Endodermal cell (in vitro differentiated cells): ENCODE data around the gene PTRH2. TPM values are rescaled to one million over a fixed set of nuclear protein-coding genes. Genes with fewer than 3 reads are reported as not detected.

Experiments used
- DNase-seq: peaks from one replicate; pipeline ENCODE4 v3.0.0-alpha.2; 2017
- H3K27ac ChIP-seq: 2 replicates; pipeline ENCODE4 v1.5.1; 2013; ENCODE audit warnings: mild to moderate bottlenecking, low read depth, low read length, moderate library complexity
- H3K27me3 ChIP-seq: 2 replicates; pipeline ENCODE4 v1.6.1; 2013; ENCODE audit warnings: mild to moderate bottlenecking, low read length, moderate library complexity; ENCODE audit not compliant: insufficient read depth, control insufficient read depth, poor library complexity, severe bottlenecking
- H3K36me3 ChIP-seq: 2 replicates; pipeline ENCODE4 v1.7.0; 2013; ENCODE audit warnings: mild to moderate bottlenecking, low read length, moderate library complexity; ENCODE audit not compliant: control insufficient read depth, insufficient read depth
- H3K4me1 ChIP-seq: one replicate; pipeline ENCODE4 v1.7.0; 2013; ENCODE audit warnings: low read length; ENCODE audit not compliant: control insufficient read depth, insufficient read depth
- H3K4me3 ChIP-seq: 2 replicates; pipeline ENCODE4 v1.5.1; 2013; ENCODE audit warnings: mild to moderate bottlenecking, low read length, moderate library complexity
- H3K9ac ChIP-seq: 2 replicates; pipeline ENCODE4 v1.6.1; 2013; ENCODE audit warnings: mild to moderate bottlenecking, low read length, moderate library complexity; ENCODE audit not compliant: poor library complexity, severe bottlenecking; ENCODE audit errors: extremely low read depth
- H3K9me3 ChIP-seq: 2 replicates; pipeline ENCODE4 v1.6.1; 2013; ENCODE audit warnings: mild to moderate bottlenecking, low read length, moderate library complexity; ENCODE audit not compliant: control insufficient read depth
- H3K27ac Mint-ChIP-seq: 2 replicates; pipeline ENCODE4 v1.8.0; 2020; ENCODE audit warnings: mixed read lengths
- H3K27me3 Mint-ChIP-seq: 2 replicates; pipeline ENCODE4 v1.8.0; 2021; ENCODE audit warnings: mild to moderate bottlenecking, mixed read lengths; ENCODE audit not compliant: insufficient read depth
- H3K36me3 Mint-ChIP-seq: 2 replicates; pipeline ENCODE4 v1.8.0; 2020; ENCODE audit warnings: low read depth, mixed read lengths
- H3K4me1 Mint-ChIP-seq: 2 replicates; pipeline ENCODE4 v1.8.0; 2020; ENCODE audit warnings: mixed read lengths
- H3K4me3 Mint-ChIP-seq: 2 replicates; pipeline ENCODE4 v1.8.0; 2020; ENCODE audit warnings: mild to moderate bottlenecking, moderate library complexity, mixed read lengths
- H3K9me3 Mint-ChIP-seq: 2 replicates; pipeline ENCODE4 v1.8.0; 2020; ENCODE audit warnings: mild to moderate bottlenecking, mixed read lengths
- CTCF ChIP-seq: fragments of 200-600 bp; sonication (generic); conservative IDR thresholded peaks from 2 replicates; pipeline ENCODE4 v1.5.0; 2021; ENCODE audit warnings: antibody characterized with exemption, mild to moderate bottlenecking
- WGBS, 2 experiments: methylation state at CpG; one replicate each; pipeline versions ENCODE4 v1.1.5 to v1.1.7; 2013; ENCODE audit warnings: missing lambda C conversion rate in 2 of 2, mixed read lengths in 1 of 2; ENCODE audit not compliant: insufficient coverage in 1 of 2, insufficient read length in 1 of 2; 5-methylcytosine and 5-hydroxymethylcytosine counted together
- total RNA-seq, 2 donors: library from RNA; stranded (reverse); fragmentation: NEBNext Ultra II Directional in 1 of 2; extraction: Animal tissue kit (Norgen Biotek cat#: 25700) in 1 of 2; gene quantifications; 2 replicates in 1 of 2; 3 replicates in 1 of 2; pipeline ENCODE4 v1.2.1, GENCODE V29; 2021

The PTRH2 gene
- total RNA-seq, 2 donors from 2014 or later = 21.6 to 23.6 TPM

GRCh38 chr17:59752446-59752845, 45.2 kb upstream of the PTRH2 start:
- DNase-seq = no peak
- Histone ChIP-seq H3K36me3 (peaks cover 12% of the 10 kb centered on the region), H3K4me1 (no peaks in the 10 kb centered on the region), H3K27ac (no peak overlapping the region), H3K9ac (no peak overlapping the region), H3K27me3 (no peaks in the 10 kb centered on the region), H3K4me3 (no peak overlapping the region), H3K9me3 (no peaks in the 10 kb centered on the region)
- peaks cover 5% of the 10 kb centered on the region for H3K4me1 Mint-ChIP-seq
- no peaks in the 10 kb centered on the region for H3K9me3 Mint-ChIP-seq
- peaks cover 6% of the 10 kb centered on the region for H3K36me3 Mint-ChIP-seq
- H3K27ac Mint-ChIP-seq = no peak overlapping the region
- no peaks in the 10 kb centered on the region for H3K27me3 Mint-ChIP-seq
- TF ChIP-seq CTCF = no peak
- no peak overlapping the region for H3K4me3 Mint-ChIP-seq

- no peak overlapping the region for H3K9ac ChIP-seq
- Mint-ChIP-seq H3K9me3 (no peaks in the 10 kb centered on the region), H3K4me1 (peaks cover 5% of the 10 kb centered on the region), H3K36me3 (peaks cover 7% of the 10 kb centered on the region), H3K4me3 (no peak overlapping the region), H3K27ac (no peak overlapping the region), H3K27me3 (no peaks in the 10 kb centered on the region)
- DNase-seq = no peak
- 90 to 95% methylated on average over 11 of the region's 11 CpGs for WGBS, 2 experiments
- no peak for TF ChIP-seq CTCF
- no peaks in the 10 kb centered on the region for H3K9me3 ChIP-seq
- H3K27me3 ChIP-seq = no peaks in the 10 kb centered on the region
- H3K27ac ChIP-seq = no peak overlapping the region
- H3K36me3 ChIP-seq = peaks cover 15% of the 10 kb centered on the region
- no peak overlapping the region for H3K4me3 ChIP-seq
- no peaks in the 10 kb centered on the region for H3K4me1 ChIP-seq
Observed at GRCh38 chr17:59751955-59752413, 44.8 kb upstream of the PTRH2 start.

GRCh38 chr17:59748591-59748990, 41.4 kb upstream of the PTRH2 start:
- peaks cover 13% of the 10 kb centered on the region for H3K36me3 ChIP-seq
- H3K4me1 ChIP-seq = no peaks in the 10 kb centered on the region
- Mint-ChIP-seq H3K36me3 (peaks cover 16% of the 10 kb centered on the region), H3K27ac (no peak overlapping the region), H3K4me3 (no peak overlapping the region), H3K4me1 (no peaks in the 10 kb centered on the region), H3K9me3 (peaks cover 6% of the 10 kb centered on the region), H3K27me3 (no peaks in the 10 kb centered on the region)
- no CpG with 5 or more reads among the region's 1 CpG for WGBS, 2 experiments
- no peak overlapping the region for H3K27ac ChIP-seq
- no peaks in the 10 kb centered on the region for H3K27me3 ChIP-seq
- H3K9ac ChIP-seq = no peak overlapping the region
- H3K4me3 ChIP-seq = no peak overlapping the region
- no peak for TF ChIP-seq CTCF
- H3K9me3 ChIP-seq = peaks cover 6% of the 10 kb centered on the region
- no peak for DNase-seq
